ENCODE results near the gene PLEKHG3.
"Not testable (repeated sequence)": the region's sequence is repeated elsewhere in the genome, so short reads cannot be mapped to it uniquely, and the experiment has no call there.

Gene PLEKHG3

DNA sequence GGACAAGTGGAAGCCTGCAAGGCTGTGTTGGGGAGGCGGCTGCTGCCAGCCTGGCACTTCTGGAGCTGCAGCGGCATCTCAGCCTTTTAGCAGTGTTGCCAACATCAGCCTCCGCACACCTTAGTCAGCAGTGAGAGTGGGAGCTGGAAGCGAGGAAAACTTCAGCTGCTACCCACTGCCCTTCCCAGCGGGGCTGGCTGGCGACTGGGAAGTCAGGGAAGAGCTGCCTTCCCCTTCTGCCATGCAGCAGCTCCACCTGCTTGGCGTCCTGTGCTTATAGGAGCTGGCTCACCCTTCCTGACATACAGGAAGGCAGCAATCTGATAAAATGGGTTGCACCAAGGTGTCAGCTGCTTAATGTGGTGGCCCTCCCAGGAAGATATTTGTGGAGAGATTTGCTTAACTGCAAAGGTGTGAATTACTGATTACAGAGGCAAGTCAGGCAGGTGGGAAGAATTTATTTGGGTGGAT, 15.4 kb upstream of the PLEKHG3 start:
- no peak for DNase-seq

DNA sequence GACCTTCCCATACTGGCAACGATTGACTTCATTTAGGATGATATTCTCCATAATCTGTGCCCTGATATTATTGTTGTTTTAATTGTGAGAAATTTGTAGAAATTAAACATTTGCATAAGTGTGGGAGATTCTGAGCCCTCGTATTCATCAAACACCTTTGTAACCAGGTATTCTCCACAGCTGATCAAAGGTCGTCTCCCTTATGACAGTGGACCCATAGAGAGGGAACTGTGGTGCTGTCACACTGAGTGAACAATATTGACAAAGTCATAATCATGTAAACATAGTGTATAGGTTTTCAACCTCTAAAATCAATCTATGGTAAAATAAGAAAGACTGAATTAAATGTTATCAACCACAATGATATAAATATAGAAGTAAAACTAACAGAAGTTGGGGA, 14.9 kb upstream of the PLEKHG3 start:
- DNase-seq, result no peak

- DNase-seq, result not testable (repeated sequence)
These were observed 13.6 kb upstream of the PLEKHG3 start for GRCh38 chr14:64690607-64691006.

GRCh38 chr14:64691376-64691775, 12.8 kb upstream of the PLEKHG3 start:
- no peak for DNase-seq

DNA sequence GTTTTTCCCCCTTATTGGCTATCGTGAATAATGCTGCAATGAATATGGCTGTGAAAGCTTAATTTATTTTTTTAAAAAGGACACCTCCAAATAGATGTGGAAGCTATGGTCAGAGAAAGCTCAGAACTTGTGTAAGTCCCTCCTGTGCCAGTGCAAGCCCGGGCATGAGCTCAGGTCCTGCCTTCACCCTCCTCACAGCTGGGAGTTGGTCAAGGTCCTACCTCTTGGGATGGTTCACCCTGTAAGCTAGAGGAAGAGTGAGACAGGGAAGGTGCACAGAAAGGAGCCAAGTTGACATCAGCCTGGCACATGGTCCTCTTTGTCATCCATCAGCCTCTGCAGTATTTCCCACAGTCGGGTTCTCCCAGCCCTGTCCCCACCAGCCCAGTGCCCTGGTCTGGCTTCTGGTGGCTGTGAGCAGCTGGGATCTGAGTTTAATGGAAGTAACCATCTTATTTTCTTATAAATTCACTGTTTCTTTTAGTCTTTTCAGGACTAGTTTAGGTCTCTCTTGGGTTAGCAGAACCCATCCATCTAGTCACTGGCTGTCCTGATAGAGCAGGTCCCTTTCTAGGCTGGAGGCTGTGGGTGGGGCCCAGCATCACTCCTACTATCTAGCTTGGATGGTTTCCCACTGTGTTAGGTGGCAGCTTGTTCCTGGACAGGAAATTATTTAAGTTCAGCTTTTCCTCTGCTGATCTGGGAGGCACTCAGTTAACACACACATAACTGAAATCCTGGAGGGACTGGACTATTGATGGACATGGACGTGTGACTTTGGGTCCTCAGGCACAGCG, 11.8 kb upstream of the PLEKHG3 start:
- no peak for DNase-seq

- no peak for DNase-seq
These were observed 11.0 kb upstream of the PLEKHG3 start for GRCh38 chr14:64692986-64693809.

- DNase-seq, result no peak
These were observed 10.4 kb upstream of the PLEKHG3 start for GRCh38 chr14:64693810-64694165.

DNA sequence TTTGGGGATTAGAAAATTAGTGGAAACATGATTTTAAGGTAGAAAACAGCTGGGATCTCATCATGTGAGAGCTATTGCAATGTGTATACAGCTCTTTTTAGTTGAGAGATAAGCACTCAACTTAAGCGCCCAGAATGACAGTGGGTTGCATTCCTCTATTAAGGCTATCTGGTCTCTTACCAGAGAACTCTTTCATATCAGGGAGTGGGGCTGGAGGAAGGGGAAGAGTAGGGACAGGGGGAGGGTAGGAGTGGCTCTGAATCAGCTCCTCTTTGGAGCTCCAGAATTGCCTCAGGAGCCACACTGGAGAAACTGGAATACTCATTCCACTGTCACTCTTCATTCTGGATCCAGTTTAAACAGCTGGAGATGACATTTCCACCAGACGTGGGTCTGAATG, 9.2 kb upstream of the PLEKHG3 start:
- DNase-seq, result no peak

DNA sequence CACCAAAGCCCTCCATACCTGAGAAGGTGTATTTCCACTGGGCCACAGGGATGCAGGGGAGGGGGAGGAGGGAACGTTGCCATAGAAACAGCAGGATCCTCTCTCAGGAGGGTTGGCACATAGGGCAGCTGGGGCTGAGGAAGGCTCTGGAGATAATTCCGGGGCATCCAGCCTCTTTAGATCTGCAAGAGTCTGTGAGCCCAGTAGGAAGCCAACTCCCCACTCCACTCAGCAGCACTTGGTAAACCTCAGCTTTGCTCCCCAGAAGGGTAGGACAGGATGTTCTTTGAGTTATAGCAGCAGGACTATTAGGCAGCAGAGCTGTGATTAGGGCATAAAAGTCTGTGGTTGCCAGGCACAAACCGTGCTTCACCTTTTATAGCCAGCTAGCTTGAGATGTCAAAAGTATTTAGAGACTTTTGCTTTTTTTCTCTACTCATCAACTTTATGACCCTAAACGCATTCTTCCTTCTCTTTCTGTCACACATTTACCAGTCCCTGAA, 7.8 kb upstream of the PLEKHG3 start:
- DNase-seq, result no peak

DNA sequence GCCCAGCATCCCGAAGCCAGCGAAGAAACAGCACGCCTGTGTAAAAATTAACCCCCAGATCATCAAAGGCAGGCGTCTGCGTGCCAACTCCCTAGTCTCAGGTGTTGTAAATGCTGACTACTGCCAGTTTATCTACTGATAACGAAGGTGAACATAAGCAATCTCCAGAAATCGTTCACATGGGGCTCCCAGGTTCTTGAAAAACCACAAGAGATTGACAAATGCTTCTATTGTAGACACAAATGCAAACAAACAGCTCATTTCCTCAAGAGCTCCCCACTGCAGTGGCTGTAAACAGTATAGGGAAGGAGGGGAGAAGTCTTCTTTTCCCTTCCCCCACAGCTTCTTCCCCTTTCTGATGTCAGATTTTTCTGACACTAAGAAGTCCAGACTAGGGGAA, 5.3 kb upstream of the PLEKHG3 start:
- no peak for DNase-seq

GRCh38 chr14:64700290-64700689, 3.9 kb upstream of the PLEKHG3 start:
- no peak for DNase-seq

GRCh38 chr14:64700894-64701293, 3.3 kb upstream of the PLEKHG3 start:
- no peak for DNase-seq

- no peak for DNase-seq
These were observed 2.6 kb upstream of the PLEKHG3 start for GRCh38 chr14:64701660-64702059.

- no peak for DNase-seq
These were observed 1.5 kb upstream of the PLEKHG3 start for GRCh38 chr14:64702493-64703394.

DNA sequence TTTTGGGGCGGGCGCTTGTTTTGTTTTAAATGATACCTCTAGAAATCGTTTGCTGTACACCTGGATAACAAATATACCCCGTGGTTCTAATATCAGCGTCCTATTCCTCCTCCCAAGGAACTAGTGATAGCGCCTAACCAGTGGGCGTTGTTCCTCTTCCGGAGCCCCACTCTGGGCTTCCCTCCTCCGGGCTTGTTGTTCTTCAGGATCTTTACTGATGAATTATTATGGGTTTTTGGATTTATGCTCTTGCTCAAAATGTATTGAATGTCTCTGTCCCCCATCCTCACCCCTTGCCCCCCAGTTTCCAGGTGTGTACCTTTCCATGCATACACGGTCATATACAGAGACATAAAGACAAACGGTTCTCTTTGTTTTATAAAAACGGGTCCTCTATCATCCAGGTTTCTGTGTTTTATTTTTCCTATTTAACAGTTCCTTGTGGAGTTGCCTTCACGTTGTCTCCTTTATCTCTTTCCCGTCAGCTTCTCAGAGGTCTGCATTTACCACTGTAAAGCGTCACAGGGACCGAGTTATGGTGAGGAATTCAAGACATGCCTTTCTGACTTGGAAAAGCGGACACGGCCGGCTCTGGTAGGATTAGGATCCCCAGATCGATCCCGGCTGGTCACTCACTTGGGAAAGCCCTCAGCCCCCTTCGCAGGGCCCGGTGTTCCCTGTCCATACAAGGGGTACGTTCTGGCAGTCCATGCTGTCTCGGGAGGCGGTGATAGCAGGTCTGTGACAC, 655 bp upstream of the PLEKHG3 start:
- DNase-seq, result no peak

DNA sequence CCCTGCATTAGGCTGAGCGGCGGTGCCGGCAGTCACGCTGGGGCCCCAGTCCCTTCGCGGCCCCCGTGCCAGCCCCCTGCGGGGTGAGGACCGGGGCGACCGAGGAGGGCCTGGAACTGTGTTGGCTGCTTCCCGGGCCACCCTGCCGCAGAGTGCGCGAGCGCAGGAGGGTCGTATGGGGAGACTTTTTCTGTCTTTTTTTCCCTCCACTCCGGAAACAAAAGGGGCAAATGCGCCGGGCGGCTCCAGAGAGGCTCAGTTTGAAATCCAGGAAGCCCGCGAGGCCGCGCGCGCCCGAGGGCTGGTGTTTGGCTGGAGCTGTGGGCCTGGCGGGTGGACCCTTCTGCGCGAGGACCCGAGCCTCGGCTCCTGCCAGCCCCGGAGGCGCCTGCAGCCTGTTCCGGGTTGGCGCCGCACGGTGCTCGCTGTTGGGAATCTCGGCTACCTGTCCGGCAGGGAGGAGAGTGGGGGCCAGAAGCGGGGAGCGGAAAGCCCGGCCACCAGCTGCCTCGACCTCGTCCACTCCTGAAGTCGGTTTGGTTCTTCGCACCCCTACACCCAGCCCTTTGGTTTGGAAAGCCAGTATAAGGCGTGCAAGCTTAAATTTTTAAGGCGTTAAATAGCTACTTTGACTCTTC, 638 bp downstream of the PLEKHG3 start:
- no peak for DNase-seq

GRCh38 chr14:64705381-64706118, 1.3 kb downstream of the PLEKHG3 start:
- DNase-seq, result no peak

DNA sequence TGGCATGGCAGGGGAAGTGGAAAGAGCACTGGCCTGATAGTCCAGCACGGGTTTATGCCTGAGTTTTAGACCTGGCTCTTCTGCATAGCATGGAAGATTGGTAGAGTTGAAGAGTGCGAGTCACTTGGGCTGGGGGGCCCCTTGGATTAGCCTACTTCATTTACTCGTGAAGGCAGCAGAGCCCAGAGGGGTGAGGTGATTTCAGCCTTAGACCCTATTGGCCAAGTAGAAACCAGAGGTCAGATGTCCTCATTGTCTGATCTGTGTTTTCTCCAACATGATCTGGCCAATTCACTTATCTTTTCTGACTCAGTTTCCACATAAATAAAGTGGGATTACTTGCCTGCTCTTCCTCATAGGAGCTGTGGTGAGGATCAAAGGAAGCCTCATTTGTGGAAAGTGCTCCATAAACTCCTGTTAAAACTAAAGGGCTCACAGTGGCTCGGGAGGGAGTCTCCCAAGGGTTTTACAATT, 1.9 kb downstream of the PLEKHG3 start:
- DNase-seq, result no peak

- DNase-seq, result no peak
These were observed 2.5 kb downstream of the PLEKHG3 start for GRCh38 chr14:64706593-64707193.

- peak in 1 of 2 experiments; percentile 14 for DNase-seq
These were observed 3.4 kb downstream of the PLEKHG3 start for GRCh38 chr14:64707661-64708060.

Measured in SW 1271 (cell line).